ENCODE measurements around the gene ZNF865. TPM values are rescaled to one million over a fixed set of nuclear protein-coding genes. Genes with fewer than 3 reads are reported as not detected.

ZNF865 gene
- total and polyA plus RNA-seq, 2 of the 8 experiments (the other 6 are each of a cell fraction or from before 2014, with no cell fraction given) = 3.5 to 13.6 TPM

DNA sequence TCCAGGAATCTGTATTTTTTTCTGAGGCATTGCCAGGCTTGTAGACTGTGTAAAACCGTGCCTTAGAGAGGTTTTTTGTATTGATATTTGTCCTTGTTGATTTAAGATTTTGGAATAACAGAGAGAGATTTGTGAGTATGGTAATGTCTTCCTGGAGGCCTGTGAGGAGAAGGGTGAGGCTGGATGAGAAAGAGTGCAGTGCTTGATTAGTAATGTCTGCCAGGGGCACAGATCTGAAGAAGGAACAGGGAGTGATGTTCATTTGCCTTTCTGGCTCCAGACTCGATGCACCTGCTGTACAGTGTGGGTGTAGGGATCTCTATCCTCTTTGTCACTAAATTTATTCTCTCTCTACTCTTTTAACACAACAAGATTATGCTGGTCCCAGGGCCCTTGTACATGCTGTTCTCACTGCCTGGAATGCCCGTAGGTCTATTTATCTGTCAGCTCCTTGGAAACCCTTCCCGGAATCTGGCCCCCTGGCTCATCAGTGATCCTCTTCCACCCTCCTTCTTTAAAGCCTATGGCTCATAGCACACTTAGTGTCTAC, 10.4 kb upstream of the ZNF865 start (continued):
- TF ChIP-seq YY1 (IDR thresholded peaks at IDR 0.05; ENCODE audit: low read depth, low read length) = no peak

All from H1 (cell line).